IMR-90 (cell line): Measurements from ENCODE around the gene ANKRD63. TPM values are rescaled to one million over a fixed set of nuclear protein-coding genes. Genes with fewer than 3 reads are reported as not detected.

Experiments used
- ATAC-seq: fragments of 200-7000 bp; cut with Tn5 transposase; 2 replicates; pipeline ENCODE4 v1.9.1; 2020; ENCODE audit warnings: low read depth, mild to moderate bottlenecking, moderate library complexity
- BruUV-seq: library from RNA; stranded (reverse); fragments of 400-500 nt; replicated peaks from 2 replicates; lab custom pipeline; 2021; lab: Mats Ljungman, UMichigan
- CTCF ChIA-PET: fragments of 300-600 bp; formaldehyde crosslinking; extraction: SDS; loops from one replicate; lab custom pipeline; 2021; ENCODE audit warnings: antibody characterized with exemption; lab: Yijun Ruan, JAX
- POLR2A ChIA-PET: fragments of 300-600 bp; sonication (Branson Sonifier 250); formaldehyde crosslinking; loops from one replicate; lab custom pipeline; 2022; ENCODE audit warnings: antibody characterized with exemption; ENCODE audit not compliant: unreplicated experiment; lab: Charles Lee
- DNase-seq: peaks from one replicate; pipeline ENCODE4 v3.0.0; 2013
- H2AFZ ChIP-seq: replicated peaks from 2 replicates; pipeline ENCODE3; 2013; ENCODE audit warnings: low read length, mild to moderate bottlenecking; ENCODE audit not compliant: poor library complexity
- H2AK5ac ChIP-seq: 2 replicates; pipeline ENCODE4 v1.6.1; 2013; ENCODE audit warnings: low read depth, low read length, inconsistent platforms
- H2AK9ac ChIP-seq: replicated peaks from 2 replicates; pipeline ENCODE3; 2013; ENCODE audit warnings: mild to moderate bottlenecking, low read depth, low read length, moderate library complexity; ENCODE audit not compliant: poor library complexity
- H2BK120ac ChIP-seq: 2 replicates; pipeline ENCODE4 v1.6.1; 2013; ENCODE audit warnings: low read depth, low read length, inconsistent platforms
- H2BK15ac ChIP-seq: 3 replicates; pipeline ENCODE4 v1.6.1; 2013; ENCODE audit warnings: low read depth, low read length, inconsistent platforms
- H2BK20ac ChIP-seq: 2 replicates; pipeline ENCODE4 v1.6.1; 2013; ENCODE audit warnings: low read depth, mild to moderate bottlenecking, inconsistent platforms, low read length, moderate library complexity
- H2BK5ac ChIP-seq: 2 replicates; pipeline ENCODE4 v1.6.1; 2013; ENCODE audit warnings: mild to moderate bottlenecking, low read depth, low read length, inconsistent platforms; ENCODE audit not compliant: poor library complexity, severe bottlenecking
- H3K14ac ChIP-seq: replicated peaks from 2 replicates; pipeline ENCODE4 v1.6.1; 2013; ENCODE audit warnings: low read depth, low read length, inconsistent platforms
- H3K18ac ChIP-seq: 2 replicates; pipeline ENCODE4 v1.6.1; 2013; ENCODE audit warnings: low read depth, low read length, control low read depth
- H3K23ac ChIP-seq: 2 replicates; pipeline ENCODE4 v1.6.1; 2013; ENCODE audit warnings: low read depth, low read length, inconsistent platforms
- H3K27ac ChIP-seq: 2 replicates; pipeline ENCODE4 v1.5.1; 2013; ENCODE audit warnings: mild to moderate bottlenecking, control low read depth, low read length; ENCODE audit not compliant: insufficient read depth
- H3K27me3 ChIP-seq: 2 replicates; pipeline ENCODE4 v1.6.1; 2013; ENCODE audit warnings: low read length; ENCODE audit not compliant: control insufficient read depth, insufficient read depth
- H3K36me3 ChIP-seq: 2 replicates; pipeline ENCODE4 v1.6.1; 2013; ENCODE audit warnings: low read length, mixed read lengths; ENCODE audit not compliant: control insufficient read depth, insufficient read depth
- H3K4ac ChIP-seq: 2 replicates; pipeline ENCODE4 v1.6.1; 2013; ENCODE audit warnings: low read depth, low read length, inconsistent platforms
- H3K4me1 ChIP-seq: 2 replicates; pipeline ENCODE4 v1.6.1; 2013; ENCODE audit warnings: low read length, mixed read lengths; ENCODE audit not compliant: control insufficient read depth, insufficient read depth
- H3K4me2 ChIP-seq: 2 replicates; pipeline ENCODE4 v1.6.1; 2013; ENCODE audit warnings: low read depth, mild to moderate bottlenecking, control low read depth, low read length, moderate library complexity
- H3K4me3 ChIP-seq: 2 replicates; pipeline ENCODE4 v1.5.1; 2013; ENCODE audit warnings: low read depth, mild to moderate bottlenecking, control low read depth, low read length, moderate library complexity; ENCODE audit not compliant: insufficient read depth
- H3K56ac ChIP-seq: 2 replicates; pipeline ENCODE4 v1.6.1; 2013; ENCODE audit warnings: low read length, inconsistent platforms; ENCODE audit not compliant: insufficient read depth; ENCODE audit errors: extremely low read depth
- H3K79me1 ChIP-seq, 2 experiments: 2 replicates each; pipeline ENCODE4 v1.6.1; 2013; ENCODE audit warnings: low read length in 2 of 2, inconsistent platforms in 1 of 2, low read depth in 1 of 2
- H3K9ac ChIP-seq: 2 replicates; pipeline ENCODE4 v1.6.1; 2013; ENCODE audit warnings: low read depth, low read length, control low read depth
- H3K9me1 ChIP-seq: 2 replicates; pipeline ENCODE4 v1.6.1; 2013; ENCODE audit warnings: low read length, inconsistent platforms; ENCODE audit not compliant: insufficient read depth
- H3K9me3 ChIP-seq: 2 replicates; pipeline ENCODE4 v1.6.1; 2013; ENCODE audit warnings: low read length; ENCODE audit not compliant: control insufficient read depth, insufficient read depth
- H4K20me1 ChIP-seq: 2 replicates; pipeline ENCODE4 v1.6.1; 2013; ENCODE audit warnings: low read length, inconsistent platforms; ENCODE audit not compliant: insufficient read depth
- H4K5ac ChIP-seq: 2 replicates; pipeline ENCODE4 v1.6.1; 2013; ENCODE audit warnings: mild to moderate bottlenecking, low read depth, low read length, control low read depth
- H4K8ac ChIP-seq, 2 experiments: 2 replicates each; pipeline ENCODE4 v1.6.1; 2013; ENCODE audit warnings: low read depth in 2 of 2, low read length in 2 of 2, control low read depth in 1 of 2, inconsistent platforms in 1 of 2
- H4K91ac ChIP-seq: 2 replicates; pipeline ENCODE4 v1.6.1; 2013; ENCODE audit warnings: low read depth, low read length, inconsistent platforms; ENCODE audit not compliant: insufficient read depth
- ELK1 ChIP-seq: fragments of 150-350 bp; IDR thresholded peaks from 2 replicates; pipeline ENCODE4 v1.6.1; 2016; ENCODE audit warnings: low read depth, mild to moderate bottlenecking, low read length, moderate library complexity, borderline replicate concordance
- MAFK ChIP-seq: IDR thresholded peaks from 2 replicates; pipeline ENCODE4 v1.6.1; 2012; ENCODE audit warnings: low read depth, low read length, improper control_type of control experiment
- RCOR1 ChIP-seq: IDR thresholded peaks from 2 replicates; pipeline ENCODE4 v1.6.1; 2012; ENCODE audit warnings: mild to moderate bottlenecking, low read length, improper control_type of control experiment; ENCODE audit not compliant: insufficient replicate concordance
- USF2 ChIP-seq: fragments of 150-350 bp; IDR thresholded peaks from 2 replicates; pipeline ENCODE4 v1.6.1; 2017; ENCODE audit warnings: mild to moderate bottlenecking, antibody characterized with exemption, low read length, low read depth
- WGBS, 2 experiments: methylation state at CpG; one replicate each; pipeline versions ENCODE4 v1.1.5 to v1.1.7; 2013; ENCODE audit warnings: missing lambda C conversion rate in 2 of 2; ENCODE audit not compliant: insufficient read length in 1 of 2; ENCODE audit errors: extremely low coverage in 2 of 2; 5-methylcytosine and 5-hydroxymethylcytosine counted together
- dilution Hi-C: fragments of 300-500 bp; cut with HindIII; formaldehyde crosslinking; loops from one replicate; pipeline ENCODE4 v1.14.3; 2018; ENCODE audit warnings: low sequenced_read_pairs; ENCODE audit not compliant: unreplicated experiment
- in situ Hi-C: fragments of 300-500 bp; cut with MboI; formaldehyde crosslinking; loops from 3 replicates; pipeline ENCODE4 v1.14.3; 2019; ENCODE audit warnings: low sequenced_read_pairs, inconsistent platforms, mixed read lengths
- intact Hi-C: fragments of 100-400 bp; cut with micrococcal nuclease; formaldehyde crosslinking; loops from 2 replicates; pipeline ENCODE4 v1.10.0; 2022
- polyA plus RNA-seq, 3 experiments: library from polyadenylated mRNA; depleted of rRNA; stranded (reverse); fragments of >200 nt; gene quantifications; 2 replicates each; pipeline ENCODE4 v1.2.3, GENCODE V29; 2012; ENCODE audit warnings: low replicate concordance in 1 of 3
- total RNA-seq: library from RNA; depleted of rRNA; stranded (reverse); fragments of >200 nt; gene quantifications from 2 replicates; pipeline ENCODE4 v1.2.3, GENCODE V29; 2012

Gene ANKRD63
- total and polyA plus RNA-seq, 2 of the 4 experiments (the other 2 are of a cell fraction) = not detected

GRCh38 chr15:40306908-40307307, 24.0 kb upstream of the ANKRD63 start:
- H4K5ac ChIP-seq = no peak overlapping the region
- H3K23ac ChIP-seq = no peak overlapping the region
- H2BK15ac ChIP-seq = no peak overlapping the region
- H4K20me1 ChIP-seq = no peaks in the 10 kb centered on the region
- no peak overlapping the region for H4K8ac ChIP-seq
- H3K56ac ChIP-seq = no peak overlapping the region
- H3K27ac ChIP-seq = no peak overlapping the region
- no peaks in the 10 kb centered on the region for H3K36me3 ChIP-seq
- no TSS peak for BruUV-seq
- in situ Hi-C loops (no loop called here), dilution Hi-C loops (no loop called here), intact Hi-C loops (no loop called here)
- no peaks in the 10 kb centered on the region for H3K9me1 ChIP-seq
- H3K4me2 ChIP-seq = no peak overlapping the region
- no peak overlapping the region for H3K4ac ChIP-seq
- no peak overlapping the region for H3K18ac ChIP-seq
- H4K91ac ChIP-seq = no peak overlapping the region
- no peak overlapping the region for H3K4me3 ChIP-seq
- no peak overlapping the region for H2BK5ac ChIP-seq
- H3K4me1 ChIP-seq = peaks cover 6% of the 10 kb centered on the region
- no peaks in the 10 kb centered on the region for H3K9me3 ChIP-seq
- CTCF ChIA-PET = interaction anchor here (0.8 to 2.2 kb wide), 3 partner anchors 19 to 33 kb away, joined by 3 to 8 read pairs (median 4); no protein-coding TSS in a partner anchor
- ATAC-seq (no peak), DNase-seq (no peak)
- H3K14ac ChIP-seq = no peak overlapping the region
- no peaks in the 10 kb centered on the region for H3K79me1 ChIP-seq
- H2BK120ac ChIP-seq = no peak overlapping the region
- H2BK20ac ChIP-seq = no peak overlapping the region
- H2AK5ac ChIP-seq = no peak overlapping the region
- no peak for TF ChIP-seq USF2
- TF ChIP-seq MAFK = no peak
- no peak for TF ChIP-seq ELK1
- no peak for TF ChIP-seq RCOR1
- H3K9ac ChIP-seq = no peak overlapping the region
- no CpG with 5 or more reads among the region's 7 CpGs for WGBS, 2 experiments
- POLR2A ChIA-PET = no interaction called here
- no peak overlapping the region for H2AFZ ChIP-seq
- peaks cover 66% of the 10 kb centered on the region for H3K27me3 ChIP-seq
- no peak overlapping the region for H2AK9ac ChIP-seq
